BLaER1 (cell line): ENCODE data around the gene CATSPERE.
"Not testable (repeated sequence)": the region's sequence is repeated elsewhere in the genome, so short reads cannot be mapped to it uniquely, and the experiment has no call there.

ENCODE experiments used
- H3K27ac ChIP-seq: shearing (Covaris generic); formaldehyde crosslinking; 2 replicates; pipeline ENCODE4 v1.8.1; 2022
- H3K27me3 ChIP-seq: shearing (Covaris generic); formaldehyde crosslinking; 2 replicates; pipeline ENCODE4 v1.8.1; 2022
- H3K36me3 ChIP-seq: shearing (Covaris generic); formaldehyde crosslinking; 2 replicates; pipeline ENCODE4 v1.8.1; 2022
- H3K4me1 ChIP-seq: shearing (Covaris generic); formaldehyde crosslinking; 2 replicates; pipeline ENCODE4 v1.8.1; 2022
- H3K4me2 ChIP-seq: shearing (Covaris generic); formaldehyde crosslinking; 2 replicates; pipeline ENCODE4 v1.8.1; 2022
- H3K4me3 ChIP-seq: shearing (Covaris generic); formaldehyde crosslinking; 2 replicates; pipeline ENCODE4 v1.8.1; 2022
- H3K9ac ChIP-seq: shearing (Covaris generic); formaldehyde crosslinking; 2 replicates; pipeline ENCODE4 v1.8.1; 2022
- H3K9me3 ChIP-seq: shearing (Covaris generic); formaldehyde crosslinking; 2 replicates; pipeline ENCODE4 v1.8.1; 2022
- H4K20me1 ChIP-seq: shearing (Covaris generic); formaldehyde crosslinking; 2 replicates; pipeline ENCODE4 v1.8.1; 2022
- Cebpa-rat ChIP-seq: shearing (Covaris generic); IDR thresholded peaks from 2 replicates; pipeline ENCODE4 v1.8.1; 2022

The CATSPERE gene

GRCh38 chr1:244667797-244668196 is 206.7 kb downstream of the CATSPERE start:
- Histone ChIP-seq H3K27me3 (no peaks in the 10 kb centered on the region), H3K4me1 (peaks cover 46% of the 10 kb centered on the region), H3K36me3 (peaks cover 48% of the 10 kb centered on the region), H3K27ac (no peak overlapping the region), H3K4me3 (no peak overlapping the region), H3K4me2 (no peak overlapping the region), H3K9ac (no peak overlapping the region), H4K20me1 (peaks cover 55% of the 10 kb centered on the region), H3K9me3 (peaks cover 49% of the 10 kb centered on the region)
- no peak for TF ChIP-seq Cebpa-rat

- no peak for TF ChIP-seq Cebpa-rat
- Histone ChIP-seq H3K4me1 (no peaks in the 10 kb centered on the region), H4K20me1 (peaks cover 45% of the 10 kb centered on the region), H3K36me3 (peaks cover 66% of the 10 kb centered on the region), H3K4me2 (no peak overlapping the region), H3K4me3 (no peak overlapping the region), H3K9ac (no peak overlapping the region), H3K27me3 (no peaks in the 10 kb centered on the region), H3K9me3 (peaks cover 53% of the 10 kb centered on the region), H3K27ac (no peak overlapping the region)
Measured at GRCh38 chr1:244672946-244673682, 212.0 kb downstream of the CATSPERE start.

- H3K36me3 ChIP-seq, result peaks cover 72% of the 10 kb centered on the region
- H3K27me3 ChIP-seq, result no peaks in the 10 kb centered on the region
- H3K4me2 ChIP-seq, result no peak overlapping the region
- H4K20me1 ChIP-seq, result peaks cover 55% of the 10 kb centered on the region; the same call in 1 of the 2 replicates
- H3K4me3 ChIP-seq, result no peak overlapping the region
- H3K4me1 ChIP-seq, result no peaks in the 10 kb centered on the region
- no peak overlapping the region for H3K27ac ChIP-seq
- TF ChIP-seq Cebpa-rat, result no peak
- peaks cover 44% of the 10 kb centered on the region for H3K9me3 ChIP-seq
- no peak overlapping the region for H3K9ac ChIP-seq
Measured at GRCh38 chr1:244674446-244674845, 213.4 kb downstream of the CATSPERE start.

GRCh38 chr1:244675167-244675566 is 214.1 kb downstream of the CATSPERE start:
- Histone ChIP-seq H3K27ac (no peak overlapping the region), H3K36me3 (peaks cover 71% of the 10 kb centered on the region), H3K9ac (no peak overlapping the region), H4K20me1 (peaks cover 56% of the 10 kb centered on the region; the same call in 1 of the 2 replicates), H3K4me2 (no peak overlapping the region), H3K9me3 (peaks cover 43% of the 10 kb centered on the region), H3K27me3 (no peaks in the 10 kb centered on the region), H3K4me1 (no peaks in the 10 kb centered on the region), H3K4me3 (no peak overlapping the region)
- TF ChIP-seq Cebpa-rat, result peak; percentile 58; the same call in 1 of the 2 replicates

DNA sequence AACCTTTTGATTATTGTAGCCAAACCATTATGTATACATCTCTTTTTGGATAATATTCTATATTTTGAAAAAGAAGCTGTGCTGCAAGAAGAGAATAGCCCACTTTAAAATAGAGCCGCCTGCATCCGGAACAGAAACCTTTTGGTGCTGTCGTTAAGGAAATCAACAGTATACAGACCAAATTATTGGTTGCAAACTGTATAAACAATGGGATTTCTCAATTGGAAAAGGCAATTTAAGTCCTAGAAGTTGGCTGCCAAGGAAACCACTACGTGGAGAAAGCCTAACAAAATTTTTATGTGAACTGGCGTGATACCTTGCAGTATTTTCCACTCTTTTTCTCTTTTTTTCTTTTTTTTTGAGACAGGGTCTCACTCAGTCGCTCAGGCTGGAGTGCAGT is 217.6 kb downstream of the CATSPERE start:
- Histone ChIP-seq H3K27me3 (no peaks in the 10 kb centered on the region), H4K20me1 (peaks cover 50% of the 10 kb centered on the region; the same call in 1 of the 2 replicates), H3K9ac (no peak overlapping the region), H3K4me2 (no peak overlapping the region), H3K4me1 (no peaks in the 10 kb centered on the region), H3K36me3 (peaks cover 73% of the 10 kb centered on the region), H3K27ac (no peak overlapping the region), H3K4me3 (no peak overlapping the region), H3K9me3 (peaks cover 33% of the 10 kb centered on the region)
- no peak for TF ChIP-seq Cebpa-rat

DNA sequence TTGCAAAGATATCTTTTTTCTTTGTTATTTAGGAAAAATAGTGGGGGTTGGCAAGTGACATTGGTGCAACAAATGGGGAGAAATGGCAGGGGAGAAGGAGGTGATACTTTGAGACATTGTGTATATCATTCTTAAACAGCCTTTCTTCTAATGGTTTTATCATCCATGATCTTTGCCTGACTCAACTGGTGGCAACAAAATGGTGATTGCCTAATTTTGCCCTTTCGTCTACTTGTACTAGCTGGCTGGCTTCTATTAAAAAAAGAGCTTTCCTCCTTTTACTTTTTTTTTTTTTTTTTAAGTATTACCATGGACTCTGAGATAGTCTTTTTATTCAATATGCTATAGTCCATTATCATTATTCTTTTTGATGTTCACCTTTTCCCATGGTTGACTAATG is 219.6 kb downstream of the CATSPERE start:
- Histone ChIP-seq H3K27me3 (no peaks in the 10 kb centered on the region), H3K36me3 (peaks cover 68% of the 10 kb centered on the region), H3K27ac (no peak overlapping the region), H3K4me3 (no peak overlapping the region), H3K9ac (no peak overlapping the region), H3K4me2 (no peak overlapping the region), H3K9me3 (peaks cover 33% of the 10 kb centered on the region), H4K20me1 (peaks cover 34% of the 10 kb centered on the region), H3K4me1 (no peaks in the 10 kb centered on the region)
- TF ChIP-seq Cebpa-rat, result no peak

DNA sequence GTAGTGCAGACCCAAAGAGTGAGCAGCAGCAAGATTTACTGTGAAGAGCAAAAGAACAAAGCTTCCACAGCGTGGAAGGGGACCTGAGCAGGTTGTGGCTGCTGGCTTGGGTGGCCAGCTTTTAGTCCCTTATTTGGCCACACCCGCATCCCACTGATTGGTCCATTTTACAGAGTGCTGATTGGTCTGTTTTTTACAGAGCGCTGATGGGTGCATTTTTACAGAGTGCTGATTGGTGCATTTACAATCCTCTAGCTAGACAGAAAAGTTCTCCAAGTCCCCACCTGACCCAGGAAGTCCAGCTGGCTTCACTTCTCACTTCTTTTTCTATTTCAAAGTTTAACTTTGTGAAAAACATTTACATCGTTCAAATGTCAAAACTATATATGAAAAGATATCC is 221.0 kb downstream of the CATSPERE start:
- H3K27me3 ChIP-seq, H3K4me1 ChIP-seq, H3K4me2 ChIP-seq, H3K4me3 ChIP-seq, H3K9ac ChIP-seq, H3K27ac ChIP-seq: not testable (repeated sequence)
- Histone ChIP-seq H3K36me3 (peaks cover 81% of the 10 kb centered on the region), H3K9me3 (peaks cover 29% of the 10 kb centered on the region), H4K20me1 (peaks cover 46% of the 10 kb centered on the region)
